ENCODE measurements around the gene CAPN15.

Gene CAPN15

DNA sequence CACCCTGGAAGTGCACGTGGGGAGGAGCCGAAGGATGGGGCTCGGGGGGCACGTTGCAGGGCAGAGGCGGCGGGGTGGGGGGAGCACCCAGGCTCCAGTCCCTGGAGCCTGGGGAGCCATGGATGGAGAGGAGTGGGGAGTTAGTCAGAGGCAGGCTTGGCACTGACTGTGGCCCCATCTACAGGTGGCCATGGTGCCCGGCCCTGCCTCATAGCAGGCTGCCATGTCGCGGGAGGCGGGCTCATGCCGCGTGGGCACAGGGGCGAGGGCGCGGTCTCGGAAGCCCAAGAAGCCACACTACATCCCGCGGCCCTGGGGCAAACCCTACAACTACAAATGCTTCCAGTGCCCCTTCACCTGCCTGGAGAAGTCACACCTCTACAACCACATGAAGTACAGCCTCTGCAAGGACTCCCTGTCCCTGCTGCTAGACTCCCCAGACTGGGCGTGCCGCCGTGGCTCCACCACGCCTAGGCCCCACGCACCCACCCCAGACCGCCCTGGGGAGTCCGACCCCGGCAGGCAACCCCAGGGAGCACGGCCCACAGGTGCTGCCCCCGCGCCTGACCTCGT is 35.6 kb downstream of the CAPN15 start:
- DNase-seq, result no peak

DNA sequence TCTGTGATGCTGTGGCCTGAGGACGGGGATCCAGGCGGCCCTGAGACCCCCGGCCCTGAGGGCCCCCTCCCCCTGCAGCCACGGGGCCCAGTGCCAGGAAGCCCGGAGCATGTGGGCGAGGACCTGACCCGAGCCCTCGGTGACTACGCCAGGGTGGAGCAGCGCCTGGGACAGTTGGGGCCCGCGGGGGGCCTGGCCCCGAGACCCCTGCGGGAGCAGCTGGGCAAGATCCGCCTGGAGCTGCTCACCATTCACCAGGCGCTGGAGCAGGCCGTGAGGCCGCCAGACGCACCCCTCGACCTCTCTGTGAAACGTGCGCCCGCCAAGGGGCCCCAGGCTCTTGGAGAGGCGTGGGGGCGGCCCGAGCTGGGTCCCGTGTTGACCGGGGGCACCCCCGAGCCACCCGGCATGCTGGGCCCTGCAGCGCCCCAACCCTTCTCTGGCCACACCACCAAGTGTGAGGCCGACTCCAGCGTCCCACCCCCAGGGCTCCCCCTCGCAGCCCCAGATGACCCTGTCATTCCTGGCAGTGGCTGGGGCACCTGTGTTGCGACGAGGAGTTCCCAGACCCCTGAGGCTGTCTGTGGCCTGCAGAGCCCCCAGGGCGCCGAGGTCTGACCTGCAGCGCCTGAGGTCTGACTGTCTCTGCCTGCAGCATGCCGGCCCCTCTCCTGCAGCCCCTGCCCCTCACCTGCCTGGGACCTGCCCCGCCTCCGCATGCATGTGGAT is 37.3 kb downstream of the CAPN15 start:
- DNase-seq, result no peak

DNA sequence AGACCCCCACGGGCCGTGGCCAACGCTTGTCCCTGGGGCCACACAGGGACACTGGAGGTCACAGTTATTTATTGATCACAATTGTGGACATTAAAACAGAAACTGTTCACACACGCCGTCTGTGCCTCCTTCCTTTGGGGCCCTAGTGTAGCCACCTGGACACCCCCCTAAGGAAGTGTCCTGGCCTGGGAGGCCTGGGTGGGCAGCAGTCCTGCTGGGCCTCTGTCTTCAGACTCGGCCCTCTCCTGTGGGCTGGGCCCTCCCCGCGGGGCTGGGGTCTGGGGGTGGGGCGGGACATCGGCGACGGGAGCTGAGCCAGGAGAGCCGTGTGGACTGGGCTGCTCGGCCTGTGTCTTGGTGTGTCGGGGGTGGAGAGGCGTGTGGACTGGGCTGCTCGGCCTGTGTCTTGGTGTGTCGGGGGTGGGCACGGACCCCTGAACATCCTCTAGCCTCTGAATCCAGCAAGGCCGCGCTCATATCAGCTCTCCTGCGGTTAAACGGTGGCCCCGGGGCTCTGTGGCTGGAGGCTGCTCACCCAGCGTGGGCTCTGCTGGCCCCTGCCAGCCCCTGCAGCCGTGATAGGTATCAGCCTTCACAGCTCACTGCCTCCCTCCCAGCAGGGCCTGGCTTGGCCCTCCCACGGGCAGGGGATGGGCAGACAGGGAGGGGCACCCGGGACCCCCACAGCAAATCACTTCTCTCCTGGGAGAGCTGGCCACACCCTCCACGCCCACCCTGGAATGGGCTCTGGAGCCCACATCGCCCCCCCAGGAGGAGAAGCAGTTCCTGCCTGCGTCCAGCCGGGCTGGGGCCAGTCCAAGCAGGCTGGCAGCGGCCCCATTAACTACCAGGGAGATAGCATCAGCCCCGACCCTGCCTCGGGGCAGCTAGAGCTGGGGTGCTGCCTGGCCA is 38.2 kb downstream of the CAPN15 start:
- DNase-seq, result no peak

DNA sequence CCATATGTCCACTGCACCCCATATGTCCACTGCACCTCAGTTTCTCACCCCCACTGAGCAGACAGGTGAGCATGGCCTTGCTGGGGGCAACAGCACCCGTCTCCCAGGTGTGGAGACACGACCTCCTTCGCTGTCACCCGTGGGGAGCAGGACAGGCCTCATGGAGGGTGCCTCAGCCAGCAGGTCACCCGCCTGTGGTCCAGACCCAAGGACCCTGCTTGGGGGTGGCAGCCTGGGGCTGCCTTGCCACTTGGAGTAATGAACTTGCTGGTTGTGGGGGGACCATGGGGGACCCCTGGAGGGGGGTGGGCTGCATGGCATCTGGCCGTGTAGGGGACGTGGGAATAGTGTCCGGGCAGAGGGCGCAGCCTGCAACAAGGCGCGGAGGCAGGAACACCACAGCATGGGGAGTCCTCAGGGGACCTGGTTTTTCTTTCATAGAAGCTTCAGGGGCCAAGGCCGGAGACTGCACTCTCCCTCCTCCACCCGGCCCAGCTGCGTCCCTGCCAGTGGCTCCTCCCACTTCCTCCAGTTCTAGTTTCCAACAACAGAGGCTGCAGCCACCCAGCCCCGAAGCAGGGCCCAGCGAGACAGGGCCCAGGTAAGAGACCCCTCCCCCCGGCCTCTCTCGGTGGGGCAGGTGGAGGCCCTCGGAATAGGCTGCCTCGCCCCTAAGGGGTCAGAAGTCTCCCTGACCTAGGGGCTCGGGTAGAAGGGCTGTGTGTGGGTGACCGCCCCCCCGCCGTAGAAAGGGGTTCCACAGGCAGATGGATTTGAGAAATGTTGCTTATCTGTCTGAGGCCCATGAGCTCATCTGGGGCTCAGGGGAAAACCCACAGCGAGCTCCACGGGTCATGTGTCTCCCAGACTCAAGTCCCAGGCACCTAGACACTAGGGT is 39.2 kb downstream of the CAPN15 start, which contains the start of gene NHLRC4:
Gene NHLRC4 (plus strand): TSS at position 531 of the 898 bp plus-strand sequence. CDS start 1,043 bp downstream, outside the sequence.
- no peak for DNase-seq

DNA sequence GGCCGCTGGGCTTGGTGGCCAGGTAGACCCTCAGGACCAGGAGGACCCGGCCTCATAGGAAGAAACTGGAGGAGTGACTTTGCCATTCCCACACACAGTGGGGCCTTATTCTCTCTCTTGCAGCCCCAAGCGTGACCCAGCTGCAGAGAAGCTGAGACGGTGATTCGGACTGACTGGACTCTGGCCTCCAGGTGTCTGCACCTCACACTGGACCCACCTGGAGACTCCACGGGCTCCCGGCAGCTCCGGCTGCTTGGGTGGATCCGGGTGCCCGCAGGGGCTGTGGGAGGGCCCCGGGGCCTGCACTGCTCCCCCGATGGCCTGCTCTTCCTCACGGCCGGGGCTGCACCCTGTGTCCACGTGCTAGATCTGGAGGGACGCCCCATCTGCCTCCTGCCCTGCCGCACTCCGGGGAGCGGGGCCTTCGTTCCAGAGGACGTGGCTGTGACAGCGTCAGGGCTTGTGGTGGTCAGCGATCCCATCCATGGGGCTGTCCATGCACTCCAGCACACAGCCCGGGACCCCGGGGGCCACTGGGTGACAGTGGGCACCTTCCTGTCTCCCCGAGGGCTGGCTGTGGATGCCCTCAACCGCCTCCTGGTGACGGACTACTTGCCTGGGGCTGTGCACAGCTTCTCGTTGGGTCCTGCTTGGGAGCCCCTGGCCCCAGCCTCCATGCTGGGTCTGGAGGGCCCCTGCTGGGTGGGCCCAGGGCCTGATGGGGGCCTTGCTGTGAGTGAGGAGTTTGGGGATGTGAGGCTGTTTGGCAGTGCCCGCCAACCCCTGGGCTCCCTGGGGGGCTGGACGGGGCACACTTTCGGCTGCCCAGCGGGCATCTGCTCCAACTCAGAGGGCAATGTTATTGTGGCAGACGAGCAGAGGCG is 40.1 kb downstream of the CAPN15 start:
- no peak for DNase-seq

DNA sequence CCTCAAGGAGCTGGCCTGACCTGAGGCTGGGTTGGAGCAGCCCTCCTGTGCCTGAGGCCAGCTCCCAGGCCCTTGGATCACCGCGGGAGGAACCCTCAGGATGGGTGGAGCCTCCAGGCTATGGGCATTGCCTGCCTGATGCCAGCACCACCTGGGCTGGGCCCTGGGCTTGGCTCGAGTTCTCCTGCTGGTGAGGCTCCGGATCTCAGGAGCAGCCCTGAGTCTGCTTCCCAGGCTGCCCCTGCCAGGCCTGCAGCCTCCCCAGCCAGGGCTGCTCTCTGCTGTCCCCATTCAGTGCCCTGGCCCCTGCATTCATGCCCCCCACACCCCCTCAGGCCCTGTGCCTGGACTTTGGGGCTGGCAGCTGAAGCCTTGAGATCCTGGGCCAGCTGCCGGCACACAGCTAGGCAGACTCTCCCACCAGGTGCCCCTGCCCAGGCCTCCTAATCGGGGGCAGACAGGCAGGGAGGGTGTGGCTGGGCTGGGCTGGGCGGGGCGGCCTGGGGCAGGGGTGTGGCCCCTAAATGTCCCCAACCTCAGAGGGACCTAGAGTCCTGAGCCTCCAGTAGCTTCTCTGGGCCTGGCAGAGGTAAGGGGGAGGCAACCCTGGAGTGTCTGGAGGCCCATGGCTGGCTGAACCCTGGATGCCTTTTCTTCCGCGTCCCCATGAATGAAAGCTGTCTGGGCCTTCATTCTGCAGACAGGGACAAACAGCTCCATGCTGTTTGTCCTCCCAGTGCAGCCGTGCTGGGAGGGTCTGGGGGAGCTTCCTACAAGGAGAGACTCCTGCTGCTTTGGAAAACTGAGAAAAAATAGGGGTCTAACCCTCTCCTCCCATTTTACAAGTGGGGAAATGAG is 41.1 kb downstream of the CAPN15 start:
- DNase-seq, result no peak

DNA sequence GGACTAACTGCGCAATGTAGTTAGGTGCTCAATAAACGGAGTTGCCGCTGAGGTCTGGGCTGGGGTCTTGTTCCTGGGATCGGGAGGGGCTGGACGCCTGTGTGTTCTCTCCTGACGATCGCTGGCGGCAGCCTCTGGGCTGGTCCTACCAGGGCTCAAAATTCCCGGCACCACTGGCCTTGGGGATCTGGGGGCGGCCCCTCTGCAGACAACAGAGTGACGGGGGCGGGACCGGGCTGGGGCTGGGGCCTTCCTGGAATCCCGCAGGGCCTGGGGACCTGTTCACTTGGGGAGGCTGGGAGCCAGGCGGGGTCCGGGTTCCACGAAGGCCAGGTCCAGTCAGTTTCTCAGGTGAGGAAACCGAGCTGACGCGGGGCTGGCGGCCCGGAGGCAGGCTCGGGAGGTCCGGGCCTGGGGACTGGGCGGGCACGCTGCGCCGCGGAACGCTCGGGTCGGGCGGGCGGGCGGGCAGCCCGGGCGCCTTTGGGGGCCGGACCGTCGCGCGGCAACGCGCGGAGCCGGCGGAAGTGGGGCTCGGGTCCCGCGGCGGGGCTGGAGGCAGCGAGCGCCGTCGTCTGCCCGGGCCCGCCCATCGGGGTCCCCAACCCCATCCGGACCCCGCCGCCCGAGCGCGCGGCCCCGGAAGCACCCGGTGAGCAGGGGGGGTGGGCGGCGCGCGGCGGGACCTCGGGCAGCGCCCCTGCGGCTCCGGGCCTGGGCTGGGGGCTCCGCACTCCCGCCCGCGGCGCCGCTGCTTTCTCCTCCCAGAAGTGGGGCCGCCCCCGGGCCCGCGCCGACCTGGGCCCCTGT is 42.1 kb downstream of the CAPN15 start, which contains the start of gene PIGQ:
Gene PIGQ (plus strand): TSS at position 524 of the 810 bp plus-strand sequence. CDS start 4,107 bp downstream, outside the sequence.
- no peak for DNase-seq

DNA sequence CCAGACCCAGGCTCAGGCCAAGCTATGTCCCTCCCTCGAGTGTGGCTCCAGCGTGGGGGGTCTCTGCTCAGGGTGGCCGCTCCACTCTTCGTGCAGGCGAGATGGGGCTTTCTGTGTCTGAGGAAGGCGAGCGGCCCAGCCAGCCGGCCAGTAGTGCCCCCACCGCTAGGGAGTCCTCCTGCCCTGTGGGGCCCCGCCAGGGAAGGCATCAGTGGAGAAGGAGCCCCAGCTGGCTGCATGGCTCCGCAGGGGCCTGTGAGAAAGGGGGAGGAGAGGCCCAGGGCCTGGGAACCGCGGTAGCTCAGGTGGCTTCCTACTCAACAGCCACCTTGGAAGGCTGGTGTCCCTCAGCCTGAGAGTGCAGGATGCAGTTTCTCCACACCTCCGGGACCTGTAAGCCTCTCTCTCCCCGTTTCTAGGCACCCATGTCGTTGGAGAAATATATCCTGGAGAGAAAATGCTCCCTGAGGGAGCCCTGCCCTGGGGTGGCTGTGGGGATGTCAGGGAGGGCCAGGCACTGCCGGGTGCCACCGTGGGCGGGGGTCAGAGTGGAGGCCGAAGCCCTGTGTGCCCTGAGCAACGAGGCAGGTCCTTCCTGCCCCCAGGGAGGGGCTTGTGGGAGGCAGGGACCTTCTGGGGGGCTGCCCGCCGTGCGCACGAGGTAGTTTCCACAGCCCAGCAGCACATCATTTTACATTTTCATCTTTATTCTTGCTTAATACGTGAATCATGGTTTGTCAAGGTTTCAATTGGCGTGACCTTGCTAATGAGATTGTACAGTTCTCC is 45.5 kb downstream of the CAPN15 start:
- no peak for DNase-seq

DNA sequence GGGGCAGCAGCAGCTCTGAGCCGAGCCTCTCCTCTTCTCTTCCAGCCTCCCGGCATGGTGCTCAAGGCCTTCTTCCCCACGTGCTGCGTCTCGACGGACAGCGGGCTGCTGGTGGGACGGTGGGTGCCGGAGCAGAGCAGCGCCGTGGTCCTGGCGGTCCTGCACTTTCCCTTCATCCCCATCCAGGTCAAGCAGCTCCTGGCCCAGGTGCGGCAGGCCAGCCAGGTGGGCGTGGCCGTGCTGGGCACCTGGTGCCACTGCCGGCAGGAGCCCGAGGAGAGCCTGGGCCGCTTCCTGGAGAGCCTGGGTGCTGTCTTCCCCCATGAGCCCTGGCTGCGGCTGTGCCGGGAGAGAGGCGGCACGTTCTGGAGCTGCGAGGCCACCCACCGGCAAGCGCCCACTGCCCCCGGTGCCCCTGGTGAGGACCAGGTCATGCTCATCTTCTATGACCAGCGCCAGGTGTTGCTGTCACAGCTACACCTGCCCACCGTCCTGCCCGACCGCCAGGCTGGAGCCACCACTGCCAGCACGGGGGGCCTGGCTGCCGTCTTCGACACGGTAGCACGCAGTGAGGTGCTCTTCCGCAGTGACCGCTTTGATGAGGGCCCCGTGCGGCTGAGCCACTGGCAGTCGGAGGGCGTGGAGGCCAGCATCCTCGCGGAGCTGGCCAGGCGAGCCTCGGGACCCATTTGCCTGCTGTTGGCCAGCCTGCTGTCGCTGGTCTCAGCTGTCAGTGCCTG is 46.7 kb downstream of the CAPN15 start:
- DNase-seq, result no peak

DNA sequence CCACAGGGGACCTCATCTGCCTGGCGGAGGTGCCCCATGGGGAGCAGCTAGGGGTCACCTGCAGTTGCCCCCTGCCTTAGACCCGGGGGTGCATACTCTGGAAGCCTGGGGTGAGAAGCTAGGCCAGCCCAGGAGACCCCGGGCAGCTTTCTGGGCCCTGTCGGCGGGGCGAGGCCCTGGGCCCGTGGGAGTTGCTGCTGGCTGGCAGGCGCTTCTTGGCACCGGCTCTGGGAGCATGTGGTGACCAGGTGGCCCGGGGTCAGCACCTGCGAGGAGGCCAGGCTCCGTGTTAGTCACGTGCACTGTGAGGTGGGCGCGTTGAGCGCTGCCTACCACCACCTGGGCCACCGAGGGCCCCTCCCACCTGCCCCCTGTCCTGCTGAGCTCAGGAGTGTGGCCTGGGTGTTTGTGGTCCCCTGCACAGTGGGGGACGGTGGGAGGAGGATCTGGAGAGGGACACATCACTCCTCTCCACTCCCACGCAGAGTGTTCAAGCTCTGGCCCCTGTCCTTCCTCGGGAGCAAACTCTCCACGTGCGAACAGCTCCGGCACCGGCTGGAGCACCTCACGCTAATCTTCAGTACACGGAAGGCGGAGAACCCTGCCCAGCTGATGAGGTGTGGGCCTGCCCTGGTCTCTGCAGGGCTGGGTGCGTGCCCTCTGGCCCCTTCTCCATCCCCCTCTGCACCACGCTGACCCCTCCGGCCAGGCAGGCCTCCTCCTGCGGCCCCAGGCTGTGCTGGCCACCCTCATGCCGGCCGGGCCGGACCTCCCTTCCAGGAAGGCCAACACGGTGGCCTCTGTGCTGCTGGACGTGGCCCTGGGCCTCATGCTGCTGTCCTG is 48.1 kb downstream of the CAPN15 start:
- no peak for DNase-seq

DNA sequence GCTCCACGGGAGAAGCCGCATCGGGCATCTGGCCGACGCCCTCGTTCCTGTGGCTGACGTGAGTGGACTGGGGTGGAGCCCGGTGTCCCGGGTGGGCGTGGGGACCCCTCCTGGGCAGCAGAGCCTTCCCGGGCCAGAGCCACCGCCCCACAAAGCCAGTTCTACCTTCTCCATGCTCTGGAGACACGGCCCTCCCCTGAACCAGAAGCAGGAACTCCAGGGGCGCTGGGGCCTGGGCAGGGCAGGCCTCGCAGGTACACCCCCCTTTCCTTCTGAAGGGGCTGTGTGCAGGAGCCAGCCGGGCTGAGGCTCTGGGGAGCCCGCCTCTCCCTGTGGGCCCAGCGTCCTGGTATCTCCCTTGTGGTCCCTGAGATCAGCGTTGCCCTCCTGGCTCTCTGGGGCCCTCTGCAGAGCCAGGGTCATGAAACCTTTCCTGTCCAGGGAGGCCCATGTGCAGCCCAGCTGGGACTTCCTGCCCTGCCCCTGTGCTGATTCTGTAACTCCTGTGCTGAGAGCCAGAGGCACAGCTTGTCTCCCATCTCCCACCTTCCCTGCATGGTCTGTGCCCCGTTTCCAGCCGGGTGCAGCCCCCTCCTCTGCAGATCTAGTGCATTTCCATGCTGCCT is 48.8 kb downstream of the CAPN15 start:
- DNase-seq, result no peak

DNA sequence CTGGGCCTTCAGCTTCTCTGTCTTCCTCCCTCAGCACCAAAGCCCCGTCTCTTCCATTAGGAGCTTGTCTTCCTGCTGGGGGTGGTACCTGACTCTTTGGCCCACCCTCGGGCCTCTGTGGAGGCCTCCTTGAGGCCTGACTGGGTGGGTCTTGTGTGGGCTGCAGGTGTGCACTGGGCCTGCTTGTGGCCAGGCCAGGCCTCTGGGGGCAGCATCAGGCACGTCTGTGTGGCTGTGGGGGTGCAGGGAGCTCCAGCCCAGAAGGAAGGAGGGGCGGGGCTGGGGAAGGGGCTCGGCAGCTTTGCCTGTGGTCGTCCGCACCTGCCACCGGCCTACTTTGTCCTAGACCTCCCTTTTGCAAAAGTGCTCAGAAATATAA is 49.3 kb downstream of the CAPN15 start:
- DNase-seq, result no peak

DNA sequence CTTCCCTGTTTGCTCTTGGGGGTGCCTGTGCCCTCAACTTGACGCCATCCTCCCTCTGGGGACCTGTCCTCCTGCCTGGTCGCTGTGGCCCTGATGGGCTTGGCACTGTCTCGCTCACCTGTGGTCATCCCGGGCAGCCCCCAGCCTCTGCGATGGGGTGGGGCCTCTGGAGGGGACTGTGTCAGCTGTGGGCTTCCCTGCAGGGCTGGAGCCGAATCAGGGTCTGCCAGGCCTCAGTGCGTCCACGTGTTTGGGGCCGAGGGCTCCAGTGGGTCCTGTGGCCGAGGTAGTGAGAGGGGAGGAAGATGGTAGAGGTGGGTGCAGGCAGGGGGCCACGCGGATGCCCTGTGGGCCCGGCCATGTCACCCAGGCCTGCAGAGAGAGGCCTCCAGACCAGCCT is 50.3 kb downstream of the CAPN15 start:
- no peak for DNase-seq

DNA sequence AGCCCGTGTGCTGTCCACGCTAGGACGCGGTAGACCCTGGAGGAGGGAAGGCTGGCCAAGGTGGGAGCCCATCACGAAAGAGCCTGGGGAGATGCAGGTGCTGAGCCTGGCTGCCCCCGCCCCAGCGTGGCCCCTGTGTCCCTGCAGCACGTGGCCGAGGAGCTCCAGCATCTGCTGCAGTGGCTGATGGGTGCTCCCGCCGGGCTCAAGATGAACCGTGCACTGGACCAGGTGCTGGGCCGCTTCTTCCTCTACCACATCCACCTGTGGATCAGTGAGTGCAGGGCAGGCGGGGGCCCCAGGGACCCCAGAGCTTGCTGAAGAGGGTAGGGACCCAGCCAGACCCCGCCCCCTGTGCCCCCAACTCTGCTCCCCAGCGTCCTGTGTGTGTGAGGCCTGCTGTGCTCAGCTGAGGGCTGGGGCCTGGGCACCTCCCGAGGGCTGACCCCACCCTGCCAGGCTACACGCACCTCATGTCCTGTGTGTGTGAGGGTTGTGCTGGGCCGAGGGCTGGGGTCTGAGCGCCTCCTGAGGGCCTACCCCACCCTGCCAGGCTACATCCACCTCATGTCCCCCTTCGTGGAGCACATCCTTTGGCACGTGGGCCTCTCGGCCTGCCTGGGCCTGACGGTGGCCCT is 50.8 kb downstream of the CAPN15 start:
- DNase-seq, result no peak

DNA sequence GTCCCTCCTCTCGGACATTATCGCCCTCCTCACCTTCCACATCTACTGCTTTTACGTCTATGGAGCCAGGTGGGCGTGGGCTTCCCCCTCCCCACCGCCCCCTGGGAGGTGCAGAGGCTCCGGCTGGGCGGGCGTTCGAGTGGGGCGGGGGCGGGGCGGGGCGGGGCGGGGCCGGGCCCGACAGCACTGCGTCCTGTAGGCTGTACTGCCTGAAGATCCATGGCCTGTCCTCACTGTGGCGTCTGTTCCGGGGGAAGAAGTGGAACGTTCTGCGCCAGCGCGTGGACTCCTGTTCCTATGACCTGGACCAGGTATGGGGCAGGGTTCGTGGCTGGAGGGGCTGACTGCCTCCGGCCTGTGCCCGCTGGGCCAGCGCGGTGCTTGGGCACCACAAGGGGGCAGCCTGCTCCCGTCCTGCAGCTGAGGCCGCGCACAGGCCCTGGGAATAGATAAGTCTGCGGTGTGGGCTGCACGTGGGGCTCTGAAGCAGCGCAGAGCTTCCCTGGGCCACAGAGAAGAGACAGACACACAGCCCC is 51.4 kb downstream of the CAPN15 start:
- peak; percentile 35 for DNase-seq

All from NCI-H187 treated with DMSO at 0.1 percent for 48 hours (cell line).